ENCODE data around the gene MAP4K2.

- TF ChIP-seq CTCF (IDR thresholded peaks at IDR 0.05; ENCODE audit: borderline replicate concordance, extremely low read depth, low read length, poor library complexity, severe bottlenecking) (no peak), EZH2 (IDR thresholded peaks at IDR 0.05; ENCODE audit: borderline replicate concordance, low read depth, low read length, severe bottlenecking) (no peak)
These were observed 66.4 kb downstream of the MAP4K2 start for GRCh38 chr11:64736654-64737053.
